Progenitor cell of endocrine pancreas (in vitro differentiated cells): Measurements from ENCODE around the gene MRPL37. TPM values are rescaled to one million over a fixed set of nuclear protein-coding genes. Genes with fewer than 3 reads are reported as not detected.
A peak's percentile ranks its signal among the peaks of the same experiment; 100 is the strongest.

Experiments
- DNase-seq: peaks from one replicate; pipeline ENCODE4 v3.0.0; 2021; ENCODE audit warnings: low spot score; ENCODE audit not compliant: unreplicated experiment
- H3K27ac Mint-ChIP-seq: 2 replicates; pipeline ENCODE4 v1.8.0; 2021; ENCODE audit warnings: mild to moderate bottlenecking, moderate library complexity, mixed read lengths
- H3K27me3 Mint-ChIP-seq: 2 replicates; pipeline ENCODE4 v1.8.0; 2021; ENCODE audit warnings: mixed read lengths
- H3K36me3 Mint-ChIP-seq: 2 replicates; pipeline ENCODE4 v1.8.0; 2022; ENCODE audit warnings: mixed read lengths; ENCODE audit not compliant: insufficient read depth
- H3K4me1 Mint-ChIP-seq: 2 replicates; pipeline ENCODE4 v1.8.0; 2021; ENCODE audit warnings: low read depth, mixed read lengths
- H3K4me3 Mint-ChIP-seq: 2 replicates; pipeline ENCODE4 v1.8.0; 2021; ENCODE audit warnings: low read depth, mild to moderate bottlenecking, moderate library complexity, mixed read lengths
- H3K9me3 Mint-ChIP-seq: 2 replicates; pipeline ENCODE4 v1.8.0; 2021; ENCODE audit warnings: low read depth, mixed read lengths
- total RNA-seq: library from RNA; stranded (reverse); gene quantifications from 2 replicates; pipeline ENCODE4 v1.2.1, GENCODE V29; 2021
- TF ChIP-seq, protein P1 (sequence below): fragments of 200-600 bp; sonication (generic); IDR thresholded peaks from one replicate; pipeline ENCODE4 v1.5.0; 2021; ENCODE audit warnings: antibody characterized with exemption, mild to moderate bottlenecking; ENCODE audit not compliant: unreplicated experiment

Gene MRPL37
- total RNA-seq, 1 donor from 2014 or later: 61.9 TPM

DNA sequence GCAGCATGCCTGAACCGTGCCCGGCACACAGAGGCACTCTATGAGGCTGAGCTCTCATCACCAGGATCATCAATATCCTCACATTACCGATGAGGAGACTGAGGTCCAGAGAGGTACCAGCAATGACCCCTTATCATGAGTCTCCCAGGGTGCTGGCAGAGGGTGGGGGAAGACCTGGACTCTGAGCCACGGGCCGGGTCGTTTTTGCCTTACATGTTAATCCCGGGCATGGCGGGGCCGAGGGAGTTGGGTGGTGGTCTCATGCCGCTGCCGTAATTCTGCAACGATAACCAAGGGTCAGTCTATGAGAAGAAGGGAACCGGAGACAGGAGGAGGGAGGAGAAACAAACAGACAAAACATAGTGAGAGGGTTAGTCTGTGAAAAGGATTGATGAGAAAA lies 43.1 kb downstream of the MRPL37 start:
- TF ChIP-seq, protein P1, sequence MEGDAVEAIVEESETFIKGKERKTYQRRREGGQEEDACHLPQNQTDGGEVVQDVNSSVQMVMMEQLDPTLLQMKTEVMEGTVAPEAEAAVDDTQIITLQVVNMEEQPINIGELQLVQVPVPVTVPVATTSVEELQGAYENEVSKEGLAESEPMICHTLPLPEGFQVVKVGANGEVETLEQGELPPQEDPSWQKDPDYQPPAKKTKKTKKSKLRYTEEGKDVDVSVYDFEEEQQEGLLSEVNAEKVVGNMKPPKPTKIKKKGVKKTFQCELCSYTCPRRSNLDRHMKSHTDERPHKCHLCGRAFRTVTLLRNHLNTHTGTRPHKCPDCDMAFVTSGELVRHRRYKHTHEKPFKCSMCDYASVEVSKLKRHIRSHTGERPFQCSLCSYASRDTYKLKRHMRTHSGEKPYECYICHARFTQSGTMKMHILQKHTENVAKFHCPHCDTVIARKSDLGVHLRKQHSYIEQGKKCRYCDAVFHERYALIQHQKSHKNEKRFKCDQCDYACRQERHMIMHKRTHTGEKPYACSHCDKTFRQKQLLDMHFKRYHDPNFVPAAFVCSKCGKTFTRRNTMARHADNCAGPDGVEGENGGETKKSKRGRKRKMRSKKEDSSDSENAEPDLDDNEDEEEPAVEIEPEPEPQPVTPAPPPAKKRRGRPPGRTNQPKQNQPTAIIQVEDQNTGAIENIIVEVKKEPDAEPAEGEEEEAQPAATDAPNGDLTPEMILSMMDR: no peak
- Mint-ChIP-seq H3K4me1 (no peaks in the 10 kb centered on the region), H3K27me3 (no peaks in the 10 kb centered on the region), H3K36me3 (peaks cover 8% of the 10 kb centered on the region), H3K27ac (peak overlapping the region; percentile 18), H3K4me3 (no peak overlapping the region), H3K9me3 (no peaks in the 10 kb centered on the region)
- DNase-seq: no peak

DNA sequence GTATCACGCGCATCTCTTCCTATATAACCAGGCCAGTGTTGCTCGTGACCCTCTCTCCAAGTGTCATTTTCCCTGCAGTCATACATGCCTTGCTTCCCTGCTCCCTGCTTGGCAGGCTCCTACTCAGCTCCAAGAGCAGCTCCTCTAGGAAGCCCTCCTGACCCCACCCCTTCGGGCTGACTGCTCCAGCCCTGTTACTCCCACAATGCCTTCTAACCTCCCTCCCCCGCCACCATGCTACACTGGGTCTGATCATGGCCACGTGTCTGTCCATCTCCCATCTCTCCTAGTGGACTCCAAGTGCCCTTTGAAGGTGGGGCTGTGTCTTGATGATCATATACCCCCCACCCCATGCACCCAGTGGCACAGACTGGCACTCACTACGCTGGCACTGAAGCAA lies 44.7 kb downstream of the MRPL37 start:
- no peaks in the 10 kb centered on the region for H3K9me3 Mint-ChIP-seq
- DNase-seq: no peak
- no peaks in the 10 kb centered on the region for H3K27me3 Mint-ChIP-seq
- no peak overlapping the region for H3K4me3 Mint-ChIP-seq
- TF ChIP-seq, protein P1: no peak
- H3K36me3 Mint-ChIP-seq: peaks cover 8% of the 10 kb centered on the region
- no peaks in the 10 kb centered on the region for H3K4me1 Mint-ChIP-seq
- H3K27ac Mint-ChIP-seq: peak overlapping the region; percentile 75

DNA sequence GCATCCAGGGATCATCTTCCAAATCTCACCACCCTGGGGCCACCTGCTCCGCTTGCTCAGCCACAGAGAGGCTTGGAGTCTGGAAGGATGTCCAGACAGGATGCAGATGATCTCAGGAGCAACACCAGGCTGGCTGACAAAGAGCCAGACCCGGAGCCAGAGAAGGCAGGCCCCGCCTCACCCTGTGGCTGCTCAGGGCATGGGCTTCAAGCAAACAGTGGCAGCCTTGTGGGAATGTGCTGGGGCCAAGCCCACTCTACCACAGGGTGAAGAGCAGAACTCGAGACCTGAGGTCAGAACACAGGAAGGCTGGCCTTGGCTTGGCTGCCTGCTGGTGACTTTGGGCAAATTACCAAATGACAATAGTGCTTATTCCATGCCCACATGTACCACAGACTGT lies 45.5 kb downstream of the MRPL37 start:
- no peak for DNase-seq
- Mint-ChIP-seq H3K9me3 (no peaks in the 10 kb centered on the region), H3K27me3 (no peaks in the 10 kb centered on the region), H3K4me1 (no peaks in the 10 kb centered on the region), H3K27ac (no peak overlapping the region), H3K36me3 (peaks cover 8% of the 10 kb centered on the region), H3K4me3 (no peak overlapping the region)
- TF ChIP-seq, protein P1: no peak

DNA sequence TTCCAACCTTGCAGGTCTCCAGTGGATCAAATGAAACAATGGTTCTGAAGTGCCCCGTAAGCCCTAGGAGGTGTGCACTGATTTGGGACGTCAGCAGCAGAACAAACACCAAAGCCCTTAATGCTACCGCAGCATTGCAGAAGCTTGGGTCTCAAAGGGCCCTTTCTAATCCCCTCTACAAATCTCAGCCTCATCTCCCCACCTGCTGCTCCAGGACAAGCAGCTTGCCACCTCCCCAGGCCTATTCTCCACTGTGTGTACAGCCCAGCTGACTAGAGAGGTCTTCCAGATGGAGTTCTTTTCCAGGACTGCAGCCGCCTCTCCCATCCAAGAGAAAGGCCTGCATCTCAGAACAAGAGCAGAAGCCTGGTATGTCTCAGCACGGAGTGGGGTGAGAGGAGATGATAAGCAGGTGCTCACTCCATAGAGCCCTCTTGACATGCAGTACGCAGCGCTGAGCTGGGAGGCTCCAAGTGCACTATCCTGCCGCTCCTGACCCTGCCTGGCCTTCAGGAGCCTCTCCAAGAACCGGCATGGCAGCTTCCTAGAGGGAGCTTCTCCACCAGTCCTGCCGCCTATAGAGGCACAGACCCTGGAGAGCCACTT lies 46.3 kb downstream of the MRPL37 start:
- TF ChIP-seq, protein P1: no peak
- Mint-ChIP-seq H3K27me3 (no peaks in the 10 kb centered on the region), H3K9me3 (no peaks in the 10 kb centered on the region), H3K36me3 (peaks cover 9% of the 10 kb centered on the region), H3K4me3 (no peak overlapping the region), H3K27ac (peak overlapping the region; percentile 76), H3K4me1 (no peaks in the 10 kb centered on the region)
- no peak for DNase-seq

DNA sequence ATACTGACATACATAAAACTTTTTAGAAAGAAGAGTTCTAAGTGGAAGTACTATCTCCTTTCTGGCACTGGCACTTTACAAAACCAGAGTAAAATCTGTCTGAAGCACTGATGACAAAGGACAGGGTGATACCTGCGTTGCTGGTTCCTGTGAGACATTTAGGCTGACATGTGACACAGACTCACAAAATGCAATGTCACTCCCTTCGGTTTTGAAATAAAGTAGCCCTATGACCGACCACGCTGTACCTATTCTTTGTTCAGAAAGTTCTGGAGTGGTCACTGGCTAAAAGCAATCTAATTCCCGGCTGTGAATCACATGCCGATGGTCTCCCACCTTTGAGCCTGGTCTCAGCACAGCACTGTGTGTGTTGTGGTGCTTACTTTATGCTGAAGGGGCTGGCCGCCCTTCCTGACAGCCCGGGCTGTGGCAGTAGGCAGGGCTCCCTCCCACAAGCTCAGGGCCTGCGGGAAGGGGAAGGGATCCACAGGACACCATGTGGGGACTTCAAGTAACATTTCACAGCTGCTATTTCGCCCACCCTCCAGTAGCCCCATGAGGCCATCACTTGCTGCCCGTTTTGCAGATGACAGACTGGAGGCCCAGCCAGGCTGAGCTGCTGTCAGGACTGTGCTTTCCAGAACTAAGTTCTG lies 48.0 kb downstream of the MRPL37 start:
- TF ChIP-seq, protein P1: no peak
- DNase-seq: no peak
- Mint-ChIP-seq H3K4me3 (no peak overlapping the region), H3K36me3 (peaks cover 8% of the 10 kb centered on the region), H3K9me3 (no peaks in the 10 kb centered on the region), H3K27me3 (no peaks in the 10 kb centered on the region), H3K4me1 (peaks cover 3% of the 10 kb centered on the region), H3K27ac (no peak overlapping the region)
